ENCODE measurements around the gene IL7R.

The IL7R gene

DNA sequence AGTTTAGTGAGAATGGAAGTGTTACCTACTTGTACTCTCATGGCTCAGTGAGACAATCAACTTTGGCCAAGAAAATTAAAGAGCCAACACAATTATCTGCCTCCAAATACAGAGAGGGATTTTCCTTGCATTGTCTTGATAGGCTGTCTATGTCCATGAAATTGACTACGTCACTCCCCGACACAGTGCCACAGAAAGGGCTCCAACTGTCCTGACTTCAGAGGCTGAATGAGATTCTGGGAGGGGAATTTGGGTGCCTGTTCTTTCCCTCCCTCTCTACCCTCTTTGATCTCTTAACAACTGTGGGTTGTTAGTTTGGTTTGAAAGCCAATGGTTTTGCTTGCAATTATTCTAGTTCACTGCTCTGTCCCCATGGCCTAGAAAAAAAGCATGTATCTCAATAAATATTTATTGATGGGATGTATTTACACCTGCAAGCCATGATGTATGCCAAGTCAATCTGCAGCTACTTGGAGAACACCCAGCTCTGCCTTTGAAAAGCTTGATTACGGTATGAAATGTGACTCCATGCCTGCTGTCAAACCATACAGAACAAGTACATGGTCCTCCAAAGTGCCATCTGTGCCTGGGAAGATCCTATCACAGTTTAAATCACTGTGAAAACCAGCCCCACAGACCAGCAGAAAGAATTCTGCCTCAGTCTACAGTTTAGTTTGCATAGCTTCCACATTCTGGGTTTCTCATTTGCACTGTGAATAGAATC lies 44.4 kb downstream of the IL7R start:
- Histone ChIP-seq H3K9ac (ENCODE audit: low read depth in 1 of 2, low read length in 2 of 2) (no peak overlapping the region), H3K4me3 (ENCODE audit: low read length in 2 of 2) (no peak overlapping the region), H3K9me3 (ENCODE audit: control insufficient read depth in 2 of 2, low read length in 2 of 2) (no peaks in the 10 kb centered on the region), H3K27me3 (ENCODE audit: control insufficient read depth in 2 of 2, insufficient read depth in 2 of 2, low read length in 2 of 2) (no peaks in the 10 kb centered on the region), H3K4me1 (ENCODE audit: control insufficient read depth in 2 of 2, insufficient read depth in 2 of 2, low read length in 2 of 2) (no peaks in the 10 kb centered on the region), H3K27ac (ENCODE audit: low read depth in 2 of 2, low read length in 2 of 2) (no peak overlapping the region), H3K36me3 (ENCODE audit: control insufficient read depth in 2 of 2, insufficient read depth in 2 of 2, low read length in 2 of 2) (no peaks in the 10 kb centered on the region)

DNA sequence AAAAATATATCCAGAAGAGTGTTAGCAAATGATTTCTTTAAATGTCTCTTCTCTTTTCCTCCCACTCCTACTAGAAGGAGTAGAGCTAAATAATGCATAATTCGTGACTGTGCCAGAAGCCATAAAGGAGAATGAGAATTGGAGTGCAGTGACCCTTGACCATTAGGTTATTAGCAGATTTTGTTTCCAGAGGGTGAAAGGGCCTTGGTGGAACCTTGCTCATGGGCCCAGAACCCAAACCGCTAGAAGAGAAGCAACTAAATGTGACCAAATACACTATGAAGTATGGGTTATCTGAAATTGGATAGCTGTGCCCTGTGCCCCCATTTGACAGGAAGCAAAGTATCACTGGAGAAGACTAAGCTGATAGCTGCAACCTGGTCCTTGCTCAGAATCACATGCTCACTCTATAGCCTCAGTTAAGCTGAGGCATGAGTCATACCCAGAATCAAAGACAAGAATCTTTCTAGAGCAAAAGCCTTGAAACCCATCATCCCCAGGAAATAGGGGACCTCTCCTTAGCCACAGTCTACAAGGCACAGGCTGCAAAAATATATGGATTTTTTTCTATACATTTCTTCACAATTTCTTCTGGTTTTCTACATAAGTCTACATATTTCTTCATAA lies 45.5 kb downstream of the IL7R start:
- Histone ChIP-seq H3K9ac (ENCODE audit: low read depth in 1 of 2, low read length in 2 of 2) (no peak overlapping the region), H3K36me3 (ENCODE audit: control insufficient read depth in 2 of 2, insufficient read depth in 2 of 2, low read length in 2 of 2) (no peaks in the 10 kb centered on the region), H3K27me3 (ENCODE audit: control insufficient read depth in 2 of 2, insufficient read depth in 2 of 2, low read length in 2 of 2) (no peaks in the 10 kb centered on the region), H3K27ac (ENCODE audit: low read depth in 2 of 2, low read length in 2 of 2) (no peak overlapping the region), H3K9me3 (ENCODE audit: control insufficient read depth in 2 of 2, low read length in 2 of 2) (no peaks in the 10 kb centered on the region), H3K4me1 (ENCODE audit: control insufficient read depth in 2 of 2, insufficient read depth in 2 of 2, low read length in 2 of 2) (no peaks in the 10 kb centered on the region), H3K4me3 (ENCODE audit: low read length in 2 of 2) (no peak overlapping the region)

DNA sequence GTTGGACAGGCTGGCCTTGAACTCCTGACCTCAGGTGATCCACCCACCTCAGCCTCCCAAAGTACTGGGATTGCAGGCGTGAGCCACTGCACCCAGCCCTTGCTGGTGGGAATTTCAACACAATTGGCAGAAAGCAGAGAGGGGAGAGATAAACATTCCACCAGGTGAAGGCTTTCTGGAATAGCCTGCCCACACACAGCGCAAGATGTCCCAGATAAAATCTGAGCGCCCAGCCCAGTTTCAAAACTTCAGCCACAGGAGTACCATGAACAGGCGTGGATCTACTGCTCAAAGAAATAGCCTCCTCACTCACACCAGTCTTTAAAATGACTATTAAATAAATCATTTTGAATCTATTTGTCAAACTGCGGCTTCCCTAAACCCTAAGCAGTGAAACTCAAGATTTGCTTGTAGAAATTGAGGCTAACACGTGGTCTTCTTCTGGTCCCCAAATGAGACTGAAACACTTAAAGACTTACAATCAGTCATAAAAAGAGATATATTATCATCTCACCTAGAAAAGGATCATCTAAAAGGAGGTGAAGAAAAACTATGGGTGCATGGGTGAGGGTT lies 47.0 kb downstream of the IL7R start:
- Histone ChIP-seq H3K36me3 (ENCODE audit: control insufficient read depth in 2 of 2, insufficient read depth in 2 of 2, low read length in 2 of 2) (no peaks in the 10 kb centered on the region), H3K9me3 (ENCODE audit: control insufficient read depth in 2 of 2, low read length in 2 of 2) (no peaks in the 10 kb centered on the region), H3K4me3 (ENCODE audit: low read length in 2 of 2) (no peak overlapping the region), H3K9ac (ENCODE audit: low read depth in 1 of 2, low read length in 2 of 2) (no peak overlapping the region), H3K4me1 (ENCODE audit: control insufficient read depth in 2 of 2, insufficient read depth in 2 of 2, low read length in 2 of 2) (no peaks in the 10 kb centered on the region), H3K27ac (ENCODE audit: low read depth in 2 of 2, low read length in 2 of 2) (no peak overlapping the region), H3K27me3 (ENCODE audit: control insufficient read depth in 2 of 2, insufficient read depth in 2 of 2, low read length in 2 of 2) (no peaks in the 10 kb centered on the region)

DNA sequence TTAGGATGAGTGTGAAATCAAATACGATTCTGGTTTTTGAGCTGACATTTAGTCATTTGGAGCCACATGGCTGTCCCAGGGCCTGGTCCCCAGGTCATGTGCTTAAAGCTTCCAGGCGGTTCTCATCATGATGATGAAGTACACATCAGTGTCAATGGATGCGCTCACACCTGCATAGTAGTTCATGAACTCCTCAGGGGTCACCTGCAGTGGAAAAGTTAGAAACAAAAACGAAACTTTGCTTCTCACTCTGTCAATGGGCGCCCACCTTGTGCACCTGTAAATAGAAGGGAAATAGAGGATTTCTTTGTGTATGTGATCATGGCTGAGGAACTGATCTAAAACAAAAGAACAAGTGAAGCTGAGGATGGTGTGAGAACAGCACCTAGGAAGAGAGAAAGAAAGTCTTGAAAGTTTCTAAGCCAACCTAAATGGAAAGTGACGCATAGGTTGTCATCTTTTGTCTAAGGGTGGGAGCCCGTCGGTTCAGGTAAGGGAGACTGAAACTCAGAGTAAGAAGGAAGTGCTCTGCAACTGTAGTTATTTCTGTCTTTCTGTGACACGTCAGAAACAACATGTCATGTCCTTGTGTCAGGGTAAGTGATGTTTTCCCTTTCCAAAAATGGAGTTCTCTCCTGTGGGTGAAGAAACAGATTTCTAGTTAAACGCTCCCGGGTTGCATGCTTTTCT lies 47.9 kb downstream of the IL7R start:
- Histone ChIP-seq H3K27ac (ENCODE audit: low read depth in 2 of 2, low read length in 2 of 2) (no peak overlapping the region), H3K4me1 (ENCODE audit: control insufficient read depth in 2 of 2, insufficient read depth in 2 of 2, low read length in 2 of 2) (no peaks in the 10 kb centered on the region), H3K9me3 (ENCODE audit: control insufficient read depth in 2 of 2, low read length in 2 of 2) (no peaks in the 10 kb centered on the region), H3K4me3 (ENCODE audit: low read length in 2 of 2) (no peak overlapping the region), H3K9ac (ENCODE audit: low read depth in 1 of 2, low read length in 2 of 2) (no peak overlapping the region), H3K27me3 (ENCODE audit: control insufficient read depth in 2 of 2, insufficient read depth in 2 of 2, low read length in 2 of 2) (no peaks in the 10 kb centered on the region), H3K36me3 (ENCODE audit: control insufficient read depth in 2 of 2, insufficient read depth in 2 of 2, low read length in 2 of 2) (no peaks in the 10 kb centered on the region)

DNA sequence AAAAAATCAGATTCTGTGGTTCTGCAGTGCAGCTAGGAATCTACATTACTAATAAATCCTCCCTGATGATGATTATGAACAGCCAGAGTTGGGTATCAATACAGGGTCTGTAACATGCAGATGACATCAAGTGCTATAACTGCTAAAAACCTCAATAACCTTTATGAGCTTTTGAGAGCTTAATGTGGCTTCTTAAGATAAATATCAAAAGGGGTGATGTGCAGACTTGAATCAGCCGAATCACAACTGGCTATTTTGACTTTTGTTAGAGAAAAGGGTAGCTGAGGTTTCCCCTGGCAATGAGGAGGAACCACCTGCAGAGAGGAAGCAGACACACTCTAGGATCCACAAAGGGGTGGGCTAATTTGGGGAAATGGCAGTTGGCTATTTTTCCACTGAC lies 51.5 kb downstream of the IL7R start:
- Histone ChIP-seq H3K36me3 (ENCODE audit: control insufficient read depth in 2 of 2, insufficient read depth in 2 of 2, low read length in 2 of 2) (no peaks in the 10 kb centered on the region), H3K9ac (ENCODE audit: low read depth in 1 of 2, low read length in 2 of 2) (no peak overlapping the region)

DNA sequence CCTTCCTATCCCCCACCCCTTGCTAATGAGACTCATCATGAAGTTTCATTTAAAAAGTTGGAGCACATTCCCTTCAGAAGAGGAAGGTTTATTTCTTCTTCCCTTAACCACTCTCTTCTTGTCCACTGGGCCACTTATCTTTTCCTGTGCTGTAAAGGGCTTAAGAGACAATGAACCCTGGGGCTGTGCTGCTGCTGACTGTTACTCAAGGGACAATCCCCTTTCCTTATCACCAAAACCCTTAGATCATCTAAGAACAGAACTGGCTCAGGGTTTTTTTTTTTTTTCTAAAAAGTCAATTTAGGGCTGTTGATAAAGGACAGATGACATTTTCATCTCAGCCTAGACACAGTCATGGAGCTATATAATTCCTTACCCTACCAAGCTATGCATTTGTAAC lies 52.1 kb downstream of the IL7R start:
- Histone ChIP-seq H3K4me1 (ENCODE audit: control insufficient read depth in 2 of 2, insufficient read depth in 2 of 2, low read length in 2 of 2) (no peaks in the 10 kb centered on the region), H3K27ac (ENCODE audit: low read depth in 2 of 2, low read length in 2 of 2) (no peak overlapping the region), H3K27me3 (ENCODE audit: control insufficient read depth in 2 of 2, insufficient read depth in 2 of 2, low read length in 2 of 2) (no peaks in the 10 kb centered on the region), H3K9ac (ENCODE audit: low read depth in 1 of 2, low read length in 2 of 2) (no peak overlapping the region), H3K4me3 (ENCODE audit: low read length in 2 of 2) (no peak overlapping the region), H3K36me3 (ENCODE audit: control insufficient read depth in 2 of 2, insufficient read depth in 2 of 2, low read length in 2 of 2) (no peaks in the 10 kb centered on the region), H3K9me3 (ENCODE audit: control insufficient read depth in 2 of 2, low read length in 2 of 2) (no peaks in the 10 kb centered on the region)

More for the DNA sequence above, 51.5 kb downstream of the IL7R start:
- Histone ChIP-seq H3K4me3 (ENCODE audit: low read length in 2 of 2) (no peak overlapping the region), H3K27me3 (ENCODE audit: control insufficient read depth in 2 of 2, insufficient read depth in 2 of 2, low read length in 2 of 2) (no peaks in the 10 kb centered on the region), H3K9me3 (ENCODE audit: control insufficient read depth in 2 of 2, low read length in 2 of 2) (no peaks in the 10 kb centered on the region), H3K27ac (ENCODE audit: low read depth in 2 of 2, low read length in 2 of 2) (no peak overlapping the region), H3K4me1 (ENCODE audit: control insufficient read depth in 2 of 2, insufficient read depth in 2 of 2, low read length in 2 of 2) (no peaks in the 10 kb centered on the region)

DNA sequence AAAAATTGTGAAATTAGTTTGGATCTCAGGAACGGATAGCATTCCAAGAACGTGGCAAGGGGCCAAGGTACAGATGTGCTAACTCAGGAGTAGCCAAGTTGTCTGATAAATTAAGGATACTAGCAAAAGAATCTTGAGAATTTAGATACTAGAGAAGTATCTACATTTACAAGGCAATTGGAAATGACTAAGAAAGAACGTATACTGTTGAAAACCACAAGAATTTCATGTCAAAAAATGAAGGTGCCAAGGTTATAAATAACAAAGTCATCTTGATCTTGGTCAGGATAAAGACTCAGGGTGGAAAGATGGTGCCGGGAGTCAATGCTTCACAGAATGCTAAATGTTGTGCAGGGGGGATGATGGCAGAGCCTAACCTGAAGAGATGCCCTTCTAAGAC lies 62.5 kb downstream of the IL7R start:
- H3K9ac ChIP-seq (ENCODE audit: low read depth in 1 of 2, low read length in 2 of 2), result no peak overlapping the region
- no peak overlapping the region for H3K4me3 ChIP-seq (ENCODE audit: low read length in 2 of 2)

DNA sequence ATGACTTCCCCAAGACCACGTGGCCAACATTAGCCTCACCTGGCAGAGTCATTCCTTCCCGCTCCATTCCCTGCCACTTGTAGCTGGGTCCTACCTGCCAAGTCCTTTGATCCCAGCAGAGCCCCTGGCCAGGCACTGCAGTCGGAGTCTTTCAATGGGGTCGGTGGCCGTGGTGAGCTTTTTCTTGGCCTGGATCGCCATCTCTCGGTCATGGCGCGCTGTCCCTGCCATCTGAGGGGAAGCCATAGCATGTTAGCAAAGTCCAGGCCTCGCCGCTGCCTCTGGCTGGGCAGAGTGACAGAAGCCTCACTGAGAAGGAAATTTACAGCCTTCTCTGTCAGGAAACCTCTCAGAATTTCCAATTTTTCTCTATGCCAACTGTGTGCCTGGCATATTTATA lies 64.2 kb downstream of the IL7R start:
- no peaks in the 10 kb centered on the region for H3K9me3 ChIP-seq (ENCODE audit: control insufficient read depth in 2 of 2, low read length in 2 of 2)
- H3K9ac ChIP-seq (ENCODE audit: low read depth in 1 of 2, low read length in 2 of 2), result no peak overlapping the region
- H3K4me1 ChIP-seq (ENCODE audit: control insufficient read depth in 2 of 2, insufficient read depth in 2 of 2, low read length in 2 of 2), result peaks cover 0 to 2% of the 10 kb centered on the region in 2 donors
- H3K4me3 ChIP-seq (ENCODE audit: low read length in 2 of 2), result no peak overlapping the region
- no peaks in the 10 kb centered on the region for H3K36me3 ChIP-seq (ENCODE audit: control insufficient read depth in 2 of 2, insufficient read depth in 2 of 2, low read length in 2 of 2)
- H3K27me3 ChIP-seq (ENCODE audit: control insufficient read depth in 2 of 2, insufficient read depth in 2 of 2, low read length in 2 of 2), result no peaks in the 10 kb centered on the region
- no peak overlapping the region for H3K27ac ChIP-seq (ENCODE audit: low read depth in 2 of 2, low read length in 2 of 2)

More for the DNA sequence above, 62.5 kb downstream of the IL7R start:
- H3K9me3 ChIP-seq (ENCODE audit: control insufficient read depth in 2 of 2, low read length in 2 of 2), result no peaks in the 10 kb centered on the region
- no peaks in the 10 kb centered on the region for H3K4me1 ChIP-seq (ENCODE audit: control insufficient read depth in 2 of 2, insufficient read depth in 2 of 2, low read length in 2 of 2)
- H3K36me3 ChIP-seq (ENCODE audit: control insufficient read depth in 2 of 2, insufficient read depth in 2 of 2, low read length in 2 of 2), result no peaks in the 10 kb centered on the region
- no peak overlapping the region for H3K27ac ChIP-seq (ENCODE audit: low read depth in 2 of 2, low read length in 2 of 2)
- no peaks in the 10 kb centered on the region for H3K27me3 ChIP-seq (ENCODE audit: control insufficient read depth in 2 of 2, insufficient read depth in 2 of 2, low read length in 2 of 2)

DNA sequence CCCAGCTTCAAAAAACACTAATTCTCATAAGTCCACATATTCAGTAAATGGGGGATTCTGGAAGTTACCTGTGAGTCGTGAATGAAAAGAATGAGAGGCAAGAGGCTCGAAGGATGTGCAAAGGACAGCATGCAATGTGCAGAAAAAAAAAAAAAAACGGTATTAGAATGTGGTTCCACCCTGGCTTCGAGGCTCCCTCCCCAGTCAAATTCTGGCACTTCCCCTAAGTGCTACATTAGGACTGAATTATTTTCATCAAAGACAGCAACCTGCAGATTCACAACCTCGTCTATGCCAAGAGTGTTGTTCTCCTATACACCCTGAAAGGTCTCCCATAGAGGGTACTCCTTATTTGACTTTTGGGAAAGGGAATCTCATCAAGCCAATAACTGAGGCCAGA lies 65.2 kb downstream of the IL7R start:
- Histone ChIP-seq H3K4me1 (ENCODE audit: control insufficient read depth in 2 of 2, insufficient read depth in 2 of 2, low read length in 2 of 2) (peaks cover 0 to 2% of the 10 kb centered on the region in 2 donors), H3K9me3 (ENCODE audit: control insufficient read depth in 2 of 2, low read length in 2 of 2) (no peaks in the 10 kb centered on the region), H3K36me3 (ENCODE audit: control insufficient read depth in 2 of 2, insufficient read depth in 2 of 2, low read length in 2 of 2) (no peaks in the 10 kb centered on the region), H3K27ac (ENCODE audit: low read depth in 2 of 2, low read length in 2 of 2) (no peak overlapping the region), H3K4me3 (ENCODE audit: low read length in 2 of 2) (no peak overlapping the region), H3K27me3 (ENCODE audit: control insufficient read depth in 2 of 2, insufficient read depth in 2 of 2, low read length in 2 of 2) (peaks cover 3% of the 10 kb centered on the region in 2 donors), H3K9ac (ENCODE audit: low read depth in 1 of 2, low read length in 2 of 2) (no peak overlapping the region)

DNA sequence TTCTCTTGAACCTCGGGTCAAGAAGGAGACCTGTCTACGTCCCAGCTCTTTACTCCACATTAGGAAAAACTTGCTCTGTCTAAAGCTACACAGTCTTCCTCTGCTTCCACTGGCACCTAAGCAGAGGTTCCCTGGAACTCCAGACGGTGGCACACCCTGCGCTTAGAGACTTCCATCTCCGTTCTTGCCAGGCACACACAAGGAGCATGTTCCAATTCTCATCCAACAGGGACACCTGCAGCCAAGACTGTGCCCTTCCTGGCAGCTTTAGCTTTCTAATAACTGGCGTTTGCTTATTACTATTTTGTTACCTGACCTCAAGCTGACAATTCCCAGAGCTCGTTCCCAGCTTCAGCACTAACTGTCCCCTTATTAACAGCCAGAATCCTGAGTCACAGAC lies 65.8 kb downstream of the IL7R start:
- Histone ChIP-seq H3K9me3 (ENCODE audit: control insufficient read depth in 2 of 2, low read length in 2 of 2) (no peaks in the 10 kb centered on the region), H3K27me3 (ENCODE audit: control insufficient read depth in 2 of 2, insufficient read depth in 2 of 2, low read length in 2 of 2) (peaks cover 3 to 4% of the 10 kb centered on the region in 2 donors), H3K4me1 (ENCODE audit: control insufficient read depth in 2 of 2, insufficient read depth in 2 of 2, low read length in 2 of 2) (peaks cover 0 to 2% of the 10 kb centered on the region in 2 donors), H3K9ac (ENCODE audit: low read depth in 1 of 2, low read length in 2 of 2) (no peak overlapping the region), H3K4me3 (ENCODE audit: low read length in 2 of 2) (no peak overlapping the region), H3K27ac (ENCODE audit: low read depth in 2 of 2, low read length in 2 of 2) (no peak overlapping the region), H3K36me3 (ENCODE audit: control insufficient read depth in 2 of 2, insufficient read depth in 2 of 2, low read length in 2 of 2) (no peaks in the 10 kb centered on the region)

All from mucosa of rectum (tissue), 2 donors.